OCI-LY3 (cell line): ENCODE results near the gene DEPP1.

Source experiments
- CTCF ChIP-seq: fragments of 200-600, 300-600 bp; sonication (generic); IDR thresholded peaks from 2 replicates; pipeline ENCODE4 v1.5.1; 2014; ENCODE audit warnings: antibody characterized with exemption, low read length, low read depth
- EZH2phosphoT487 ChIP-seq: fragments of 200-600 bp; shearing (Covaris generic); IDR thresholded peaks from 2 replicates; pipeline ENCODE4 v1.6.1; 2018; ENCODE audit warnings: antibody characterized with exemption, mixed run types, low read depth

GRCh38 chr10:45006276-45007030 is 27.8 kb upstream of the DEPP1 start:
- no peak for TF ChIP-seq CTCF
- TF ChIP-seq EZH2phosphoT487 = no peak
